Measurements from ENCODE around the gene BFSP2. TPM values are rescaled to one million over a fixed set of nuclear protein-coding genes. Genes with fewer than 3 reads are reported as not detected.

The BFSP2 gene
- total RNA-seq, 1 experiment from 2014 or later: 0.67 TPM

GRCh38 chr3:133512416-133513089, 112.7 kb downstream of the BFSP2 start:
- Histone ChIP-seq H3K4me1 (ENCODE audit: control insufficient read depth, insufficient read depth, low read length) (no peaks in the 10 kb centered on the region), H3K27me3 (ENCODE audit: control insufficient read depth, insufficient read depth, low read length) (no peaks in the 10 kb centered on the region), H3K4me3 (ENCODE audit: low read depth in 2 of 2, low read length in 2 of 2) (no peak overlapping the region), H3K9me3 (ENCODE audit: control insufficient read depth, insufficient read depth, low read depth, low read length) (no peaks in the 10 kb centered on the region), H3K36me3 (ENCODE audit: control insufficient read depth, insufficient read depth, low read length) (no peaks in the 10 kb centered on the region), H3K27ac (ENCODE audit: low read length) (no peak overlapping the region; the same call in 1 of the 2 replicates)
- no peak for DNase-seq (ENCODE audit: low read depth, low spot score)
- ChIA-PET POLR2A (no interaction called here), CTCF (no interaction called here)
- ATAC-seq: no peak
- intact Hi-C loops (cut with micrococcal nuclease; ENCODE audit: unreplicated experiment): no loop called here
- in situ Hi-C loops (cut with HindIII; ENCODE audit: low pct_unique_long_range_greater_than_20kb, low sequenced_read_pairs): no loop called here
- BruUV-seq (replicated peaks): no TSS peak
- no peak for TF ChIP-seq CTCF (IDR thresholded peaks at IDR 0.05)
- TF ChIP-seq POLR2AphosphoS5 (IDR thresholded peaks at IDR 0.05; ENCODE audit: low read depth, low read length): no peak
- no peak for TF ChIP-seq REST (IDR thresholded peaks at IDR 0.05; ENCODE audit: insufficient read depth in 1 of 2, low read depth in 2 of 2, low read length in 1 of 2)
- TF ChIP-seq SIN3A (IDR thresholded peaks at IDR 0.05; ENCODE audit: borderline replicate concordance, insufficient read depth, low read depth, low read length): no peak

GRCh38 chr3:133514418-133514817, 114.6 kb downstream of the BFSP2 start:
- POLR2A ChIA-PET: no interaction called here
- CTCF ChIA-PET: no interaction called here
- no peaks in the 10 kb centered on the region for H3K27me3 ChIP-seq (ENCODE audit: control insufficient read depth, insufficient read depth, low read length)
- DNase-seq (ENCODE audit: low read depth, low spot score) (no peak), ATAC-seq (no peak)
- no peaks in the 10 kb centered on the region for H3K36me3 ChIP-seq (ENCODE audit: control insufficient read depth, insufficient read depth, low read length)
- no peaks in the 10 kb centered on the region for H3K4me1 ChIP-seq (ENCODE audit: control insufficient read depth, insufficient read depth, low read length)
- intact Hi-C loops (cut with micrococcal nuclease; ENCODE audit: unreplicated experiment) (no loop called here), in situ Hi-C loops (cut with HindIII; ENCODE audit: low pct_unique_long_range_greater_than_20kb, low sequenced_read_pairs) (no loop called here)
- H3K27ac ChIP-seq (ENCODE audit: low read length): peak overlapping the region; percentile 26; the same call in 1 of the 2 replicates
- no peak for TF ChIP-seq TCF7L2 (IDR thresholded peaks at IDR 0.05; ENCODE audit: low read depth, low read length)
- TF ChIP-seq POLR2AphosphoS5 (IDR thresholded peaks at IDR 0.05; ENCODE audit: low read depth, low read length): no peak
- TF ChIP-seq CTCF (IDR thresholded peaks at IDR 0.05): no peak
- no peak for TF ChIP-seq REST (IDR thresholded peaks at IDR 0.05; ENCODE audit: insufficient read depth in 1 of 2, low read depth in 2 of 2, low read length in 1 of 2)
- no peak for TF ChIP-seq SIN3A (IDR thresholded peaks at IDR 0.05; ENCODE audit: borderline replicate concordance, insufficient read depth, low read depth, low read length)
- H3K9me3 ChIP-seq (ENCODE audit: control insufficient read depth, insufficient read depth, low read depth, low read length): no peaks in the 10 kb centered on the region
- no peak overlapping the region for H3K4me3 ChIP-seq (ENCODE audit: low read depth in 2 of 2, low read length in 2 of 2)
- no TSS peak for BruUV-seq (replicated peaks)

Measured in Panc1 (cell line).